ENCODE measurements around the gene GUCA2B. TPM values are rescaled to one million over a fixed set of nuclear protein-coding genes. Genes with fewer than 3 reads are reported as not detected.

Gene GUCA2B
- total and polyA plus RNA-seq, 2 of the 4 experiments (the other 2 are of a cell fraction) = not detected

GRCh38 chr1:42135426-42135825 lies 17.8 kb upstream of the GUCA2B start:
- no TSS peak for BruUV-seq (replicated peaks)
- no peak for DNase-seq
- intact Hi-C loops (cut with micrococcal nuclease) = no loop called here
- Histone ChIP-seq H3K4me2 (ENCODE audit: low read depth, low read length) (no peak overlapping the region), H2AK5ac (ENCODE audit: low read depth, low read length) (no peak overlapping the region), H3K27ac (ENCODE audit: insufficient read depth, low read length) (no peak overlapping the region), H3K18ac (ENCODE audit: low read depth, low read length) (no peak overlapping the region), H4K5ac (ENCODE audit: low read depth, low read length) (no peak overlapping the region), H3K27me3 (ENCODE audit: control insufficient read depth, insufficient read depth, low read length) (peaks cover 19% of the 10 kb centered on the region), H3K4me1 (ENCODE audit: control insufficient read depth, insufficient read depth, low read length) (no peaks in the 10 kb centered on the region), H4K8ac (ENCODE audit: low read depth in 2 of 2, low read length in 2 of 2) (no peak overlapping the region), H4K20me1 (ENCODE audit: insufficient read depth, low read length) (no peaks in the 10 kb centered on the region), H3K9ac (ENCODE audit: low read depth, low read length) (no peak overlapping the region), H3K36me3 (ENCODE audit: control insufficient read depth, insufficient read depth, low read length) (no peaks in the 10 kb centered on the region), H3K9me1 (ENCODE audit: insufficient read depth, low read length) (no peaks in the 10 kb centered on the region; the same call in 1 of the 2 replicates), H3K79me1 (ENCODE audit: low read depth in 1 of 2, low read length in 2 of 2) (no peaks in the 10 kb centered on the region), H2BK5ac (ENCODE audit: low read depth, low read length, poor library complexity, severe bottlenecking) (no peak overlapping the region), H3K4ac (ENCODE audit: low read depth, low read length) (no peak overlapping the region), H3K9me3 (ENCODE audit: control insufficient read depth, insufficient read depth, low read length) (no peaks in the 10 kb centered on the region), H2BK15ac (ENCODE audit: low read depth, low read length) (no peak overlapping the region), H3K23ac (ENCODE audit: low read depth, low read length) (no peak overlapping the region), H2BK20ac (ENCODE audit: low read depth, low read length) (no peak overlapping the region), H3K14ac (replicated peaks; ENCODE audit: low read depth, low read length) (no peak overlapping the region), H4K91ac (ENCODE audit: insufficient read depth, low read depth, low read length) (no peak overlapping the region), H2AFZ (replicated peaks; ENCODE audit: low read length, poor library complexity) (no peak overlapping the region), H3K56ac (ENCODE audit: extremely low read depth, insufficient read depth, low read length) (no peak overlapping the region), H3K4me3 (ENCODE audit: insufficient read depth, low read depth, low read length) (no peak overlapping the region), H2AK9ac (replicated peaks; ENCODE audit: low read depth, low read length, poor library complexity) (no peak overlapping the region), H2BK120ac (ENCODE audit: low read depth, low read length) (no peak overlapping the region)
- no peak for TF ChIP-seq SMC3 (IDR thresholded peaks at IDR 0.05; ENCODE audit: low read depth, low read length)
- TF ChIP-seq RCOR1 (IDR thresholded peaks at IDR 0.05; ENCODE audit: insufficient replicate concordance, low read length) = no peak
- no peak for TF ChIP-seq POLR2A (IDR thresholded peaks at IDR 0.05; ENCODE audit: low read depth, low read length)
- TF ChIP-seq CEBPB (IDR thresholded peaks at IDR 0.05; ENCODE audit: low read depth, low read length) = no peak
- no peak for TF ChIP-seq RFX5 (IDR thresholded peaks at IDR 0.05; ENCODE audit: low read depth, low read length)
- TF ChIP-seq USF2 (IDR thresholded peaks at IDR 0.05; ENCODE audit: low read depth, low read length) = no peak
- TF ChIP-seq MAFK (IDR thresholded peaks at IDR 0.05; ENCODE audit: low read depth, low read length) = no peak
- TF ChIP-seq CTCF (conservative IDR thresholded peaks at IDR 0.05; ENCODE audit: low read depth, low read length) = no peak
- TF ChIP-seq BHLHE40 (IDR thresholded peaks at IDR 0.05; ENCODE audit: low read depth, low read length) = no peak
- TF ChIP-seq ELK1 (IDR thresholded peaks at IDR 0.05; ENCODE audit: borderline replicate concordance, low read depth, low read length) = no peak
- no peak for TF ChIP-seq MAZ (IDR thresholded peaks at IDR 0.05; ENCODE audit: borderline replicate concordance, low read depth, low read length)
- ChIA-PET CTCF (no interaction called here), POLR2A (ENCODE audit: unreplicated experiment) (no interaction called here)
- ATAC-seq (ENCODE audit: low read depth) = no peak
- WGBS, 2 experiments (ENCODE audit: extremely low coverage in 2 of 2, insufficient read length in 1 of 2) = 20% methylated on average over 1 of the region's 3 CpGs; no CpG with 5 or more reads in 1 of the 2 experiments
- dilution Hi-C loops (cut with HindIII; ENCODE audit: low sequenced_read_pairs, unreplicated experiment) = no loop called here
- in situ Hi-C loops (cut with MboI; ENCODE audit: low sequenced_read_pairs) = no loop called here

Measured in IMR-90 (cell line).